Glutamatergic neuron (in vitro differentiated cells): ENCODE data around the gene FMO4. TPM values are rescaled to one million over a fixed set of nuclear protein-coding genes. Genes with fewer than 3 reads are reported as not detected.
"Not testable (repeated sequence)": the region's sequence is repeated elsewhere in the genome, so short reads cannot be mapped to it uniquely, and the experiment has no call there.

Experiments
- DNase-seq: peaks from one replicate; pipeline ENCODE4 v3.0.0; 2022
- H3K27ac Mint-ChIP-seq: one replicate; pipeline ENCODE4 v1.8.0; 2020; ENCODE audit warnings: mild to moderate bottlenecking, mixed read lengths, inconsistent platforms; ENCODE audit not compliant: unreplicated experiment
- H3K27me3 Mint-ChIP-seq: one replicate; pipeline ENCODE4 v1.8.0; 2020; ENCODE audit warnings: mild to moderate bottlenecking, moderate library complexity, mixed read lengths, inconsistent platforms; ENCODE audit not compliant: unreplicated experiment
- H3K36me3 Mint-ChIP-seq: one replicate; pipeline ENCODE4 v1.8.0; 2020; ENCODE audit warnings: mild to moderate bottlenecking, mixed read lengths, inconsistent platforms; ENCODE audit not compliant: unreplicated experiment
- H3K4me1 Mint-ChIP-seq: one replicate; pipeline ENCODE4 v1.8.0; 2020; ENCODE audit warnings: mild to moderate bottlenecking, low read depth, mixed read lengths, inconsistent platforms; ENCODE audit not compliant: unreplicated experiment
- H3K4me3 Mint-ChIP-seq: one replicate; pipeline ENCODE4 v1.8.0; 2020; ENCODE audit warnings: mild to moderate bottlenecking, mixed read lengths, inconsistent platforms; ENCODE audit not compliant: unreplicated experiment
- H3K9me3 Mint-ChIP-seq: one replicate; pipeline ENCODE4 v1.8.0; 2020; ENCODE audit warnings: mild to moderate bottlenecking, moderate library complexity, mixed read lengths, inconsistent platforms; ENCODE audit not compliant: unreplicated experiment
- total RNA-seq: library from RNA; stranded (reverse); fragmentation: NEBNext Ultra II Directional; extraction: Animal tissue kit (Norgen Biotek cat#: 25700); gene quantifications from one replicate; pipeline ENCODE4 v1.2.1, GENCODE V29; 2021; ENCODE audit not compliant: unreplicated experiment
- TF ChIP-seq, protein P1 (sequence below): fragments of 200-600 bp; sonication (generic); IDR thresholded peaks from one replicate; pipeline ENCODE4 v1.5.0; 2021; ENCODE audit not compliant: partially characterized antibody, unreplicated experiment

FMO4 gene
- total RNA-seq, 1 donor from 2014 or later: 0.56 TPM

- TF ChIP-seq, protein P1, sequence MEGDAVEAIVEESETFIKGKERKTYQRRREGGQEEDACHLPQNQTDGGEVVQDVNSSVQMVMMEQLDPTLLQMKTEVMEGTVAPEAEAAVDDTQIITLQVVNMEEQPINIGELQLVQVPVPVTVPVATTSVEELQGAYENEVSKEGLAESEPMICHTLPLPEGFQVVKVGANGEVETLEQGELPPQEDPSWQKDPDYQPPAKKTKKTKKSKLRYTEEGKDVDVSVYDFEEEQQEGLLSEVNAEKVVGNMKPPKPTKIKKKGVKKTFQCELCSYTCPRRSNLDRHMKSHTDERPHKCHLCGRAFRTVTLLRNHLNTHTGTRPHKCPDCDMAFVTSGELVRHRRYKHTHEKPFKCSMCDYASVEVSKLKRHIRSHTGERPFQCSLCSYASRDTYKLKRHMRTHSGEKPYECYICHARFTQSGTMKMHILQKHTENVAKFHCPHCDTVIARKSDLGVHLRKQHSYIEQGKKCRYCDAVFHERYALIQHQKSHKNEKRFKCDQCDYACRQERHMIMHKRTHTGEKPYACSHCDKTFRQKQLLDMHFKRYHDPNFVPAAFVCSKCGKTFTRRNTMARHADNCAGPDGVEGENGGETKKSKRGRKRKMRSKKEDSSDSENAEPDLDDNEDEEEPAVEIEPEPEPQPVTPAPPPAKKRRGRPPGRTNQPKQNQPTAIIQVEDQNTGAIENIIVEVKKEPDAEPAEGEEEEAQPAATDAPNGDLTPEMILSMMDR: no peak
- H3K9me3 Mint-ChIP-seq: no peaks in the 10 kb centered on the region
- no peak overlapping the region for H3K27ac Mint-ChIP-seq
- no peak overlapping the region for H3K4me3 Mint-ChIP-seq
- no peaks in the 10 kb centered on the region for H3K36me3 Mint-ChIP-seq
- DNase-seq: no peak
- H3K27me3 Mint-ChIP-seq: no peaks in the 10 kb centered on the region
- H3K4me1 Mint-ChIP-seq: no peaks in the 10 kb centered on the region
These were observed 15.3 kb downstream of the FMO4 start for GRCh38 chr1:171329251-171329650.

DNA sequence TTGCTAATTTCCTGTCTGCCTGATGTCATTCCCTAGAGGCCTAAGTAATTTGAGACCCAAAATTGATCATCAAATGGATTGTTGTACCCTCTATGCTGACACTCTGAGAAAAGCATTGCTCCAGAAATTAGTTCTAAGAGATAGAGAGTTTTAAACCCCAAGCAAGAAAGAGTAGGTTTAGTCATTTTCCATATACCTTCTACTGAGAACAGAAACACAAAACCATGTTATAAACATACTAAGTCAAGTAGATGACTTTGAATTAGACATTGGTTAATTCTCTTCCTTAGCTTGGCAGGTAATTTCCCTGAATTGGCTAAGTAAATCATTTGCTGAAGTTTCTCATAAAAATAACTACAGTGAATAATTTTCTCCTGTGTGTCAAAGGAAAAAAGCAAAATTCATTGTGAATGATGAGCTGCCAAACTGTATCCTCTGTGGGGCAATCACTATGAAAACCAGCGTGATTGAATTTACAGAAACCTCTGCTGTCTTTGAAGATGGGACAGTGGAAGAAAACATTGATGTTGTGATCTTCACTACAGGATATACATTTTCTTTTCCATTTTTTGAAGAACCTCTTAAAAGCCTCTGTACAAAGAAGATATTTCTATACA is 20.1 kb downstream of the FMO4 start:
- Mint-ChIP-seq H3K4me1 (no peaks in the 10 kb centered on the region), H3K27me3 (no peaks in the 10 kb centered on the region), H3K9me3 (no peaks in the 10 kb centered on the region), H3K36me3 (no peaks in the 10 kb centered on the region), H3K27ac (no peak overlapping the region), H3K4me3 (no peak overlapping the region)
- TF ChIP-seq, protein P1: no peak
- no peak for DNase-seq

- Mint-ChIP-seq H3K9me3 (no peaks in the 10 kb centered on the region), H3K4me1 (no peaks in the 10 kb centered on the region), H3K27ac (no peak overlapping the region), H3K27me3 (no peaks in the 10 kb centered on the region), H3K4me3 (no peak overlapping the region), H3K36me3 (no peaks in the 10 kb centered on the region)
- DNase-seq: no peak
- TF ChIP-seq, protein P1: no peak
These were observed 22.0 kb downstream of the FMO4 start for GRCh38 chr1:171335964-171336363.

- DNase-seq, H3K27me3 Mint-ChIP-seq, H3K9me3 Mint-ChIP-seq, H3K27ac Mint-ChIP-seq, H3K4me1 Mint-ChIP-seq, H3K36me3 Mint-ChIP-seq, H3K4me3 Mint-ChIP-seq: not testable (repeated sequence)
These were observed 25.4 kb downstream of the FMO4 start for GRCh38 chr1:171339345-171339744.

- TF ChIP-seq, protein P1: no peak
- H3K4me1 Mint-ChIP-seq: no peaks in the 10 kb centered on the region
- no peak overlapping the region for H3K4me3 Mint-ChIP-seq
- H3K27me3 Mint-ChIP-seq: no peaks in the 10 kb centered on the region
- no peaks in the 10 kb centered on the region for H3K9me3 Mint-ChIP-seq
- no peak overlapping the region for H3K27ac Mint-ChIP-seq
- DNase-seq: no peak
- no peaks in the 10 kb centered on the region for H3K36me3 Mint-ChIP-seq
These were observed 29.9 kb downstream of the FMO4 start for GRCh38 chr1:171343727-171344472.
